Stimulated activated CD4-positive, alpha-beta T cell treated with anti-CD3 and anti-CD28 coated beads, Interleukin-2, amount 100 ng/mL, for 24 hours (primary cell): Measurements from ENCODE around the gene TMEM60.

Experiments used
- DNase-seq, 2 donors: peaks; one replicate each; pipeline ENCODE4 v3.0.0-alpha.2; 2020

TMEM60 gene

DNA sequence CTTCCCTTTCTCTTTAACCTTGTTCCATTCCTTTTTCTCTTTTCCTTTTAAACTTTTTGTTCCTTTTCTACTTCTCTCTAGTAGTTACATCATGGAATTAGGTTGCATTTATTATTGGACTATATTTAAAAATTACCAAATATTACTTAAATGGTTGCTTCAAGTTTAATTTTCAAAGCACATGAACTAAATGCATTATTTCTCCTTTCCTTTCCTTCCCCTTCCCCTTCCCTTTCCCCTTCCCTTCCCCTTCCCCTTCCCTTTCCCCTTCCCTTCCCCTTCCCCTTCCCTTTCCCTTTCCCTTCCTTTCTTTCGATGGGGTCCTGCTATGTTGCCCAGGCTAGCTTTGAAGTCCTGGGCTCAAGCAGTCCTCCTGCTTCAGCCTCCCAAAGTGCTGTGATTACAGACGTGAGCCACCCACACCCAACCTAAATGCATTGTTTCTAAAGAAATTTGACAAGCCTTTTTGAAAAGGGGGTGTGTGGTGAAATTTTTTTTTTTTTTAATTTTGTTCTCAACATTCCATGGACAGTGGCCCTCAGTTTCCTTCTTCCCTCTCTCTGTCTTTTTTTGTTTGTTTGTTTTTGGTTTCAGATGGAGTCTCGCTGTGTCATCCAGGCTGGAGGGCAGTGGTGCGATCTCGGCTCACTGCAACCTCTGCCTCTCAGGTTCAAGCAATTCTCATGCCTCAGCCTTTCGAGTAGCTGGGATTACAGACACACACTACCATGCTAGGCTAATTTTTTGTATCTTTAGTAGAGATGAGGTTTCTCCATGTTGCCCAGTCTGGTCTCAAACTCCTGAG lies 31.2 kb downstream of the TMEM60 start:
- DNase-seq = no peak

DNA sequence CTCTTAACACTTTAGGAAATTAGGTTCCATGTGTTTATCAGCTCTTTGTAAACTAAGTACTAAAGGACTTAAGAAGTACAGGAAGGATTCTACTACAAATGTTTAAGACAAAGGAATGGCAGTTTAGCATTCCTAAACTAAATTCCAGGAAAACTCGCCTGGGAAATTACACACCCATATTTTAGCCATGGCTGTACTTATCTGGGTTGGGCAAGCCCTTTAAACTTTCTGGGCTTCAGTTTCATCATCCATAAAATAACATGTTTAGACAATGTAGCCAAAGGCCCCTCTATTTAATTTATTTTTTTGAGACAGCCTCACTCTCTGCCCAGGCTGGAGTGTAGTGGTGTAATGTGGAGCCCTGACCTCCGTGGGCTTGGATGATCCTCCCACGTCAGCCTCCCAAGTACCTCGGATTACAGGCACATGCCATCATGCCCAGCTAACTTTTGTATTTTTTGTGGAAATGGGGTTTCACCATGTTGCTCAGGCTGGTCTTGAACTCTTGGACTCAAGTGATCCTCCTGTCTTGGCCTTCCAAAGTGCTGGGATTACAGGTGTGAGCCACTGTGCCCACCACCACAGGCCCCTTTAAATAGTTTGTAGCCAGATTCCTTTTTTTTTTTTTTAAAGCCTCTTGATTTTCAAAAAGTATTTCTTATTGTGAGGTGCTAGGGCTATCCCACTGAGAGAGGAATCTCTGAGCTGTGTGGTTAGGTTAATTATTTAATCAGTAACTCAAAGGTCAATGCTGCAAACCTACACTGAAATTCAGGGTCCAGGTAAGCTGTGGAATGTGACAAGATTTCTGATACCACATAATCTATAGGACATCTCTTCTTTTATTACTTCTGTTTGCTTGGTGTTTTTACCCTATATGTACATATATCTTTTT lies 32.1 kb downstream of the TMEM60 start:
- no peak for DNase-seq

DNA sequence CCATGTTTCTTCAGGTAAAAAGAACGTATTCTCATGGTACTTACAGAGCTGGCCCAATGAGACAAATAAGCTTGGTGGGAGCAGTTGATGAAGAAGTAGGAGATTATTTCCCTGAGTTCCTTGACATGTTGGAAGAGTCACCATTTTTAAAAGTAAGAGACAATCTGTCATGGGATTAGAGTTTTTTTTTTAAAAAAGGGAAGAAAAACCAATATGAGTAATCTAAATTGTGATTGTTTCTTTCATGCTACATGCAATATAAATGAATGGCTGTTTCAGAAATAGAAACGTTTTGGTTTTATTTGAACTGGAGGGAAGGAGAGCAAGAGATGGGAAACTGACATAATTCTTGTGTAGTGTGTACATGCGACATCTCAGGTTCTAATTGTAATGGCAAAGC lies 32.8 kb downstream of the TMEM60 start:
- no peak for DNase-seq

DNA sequence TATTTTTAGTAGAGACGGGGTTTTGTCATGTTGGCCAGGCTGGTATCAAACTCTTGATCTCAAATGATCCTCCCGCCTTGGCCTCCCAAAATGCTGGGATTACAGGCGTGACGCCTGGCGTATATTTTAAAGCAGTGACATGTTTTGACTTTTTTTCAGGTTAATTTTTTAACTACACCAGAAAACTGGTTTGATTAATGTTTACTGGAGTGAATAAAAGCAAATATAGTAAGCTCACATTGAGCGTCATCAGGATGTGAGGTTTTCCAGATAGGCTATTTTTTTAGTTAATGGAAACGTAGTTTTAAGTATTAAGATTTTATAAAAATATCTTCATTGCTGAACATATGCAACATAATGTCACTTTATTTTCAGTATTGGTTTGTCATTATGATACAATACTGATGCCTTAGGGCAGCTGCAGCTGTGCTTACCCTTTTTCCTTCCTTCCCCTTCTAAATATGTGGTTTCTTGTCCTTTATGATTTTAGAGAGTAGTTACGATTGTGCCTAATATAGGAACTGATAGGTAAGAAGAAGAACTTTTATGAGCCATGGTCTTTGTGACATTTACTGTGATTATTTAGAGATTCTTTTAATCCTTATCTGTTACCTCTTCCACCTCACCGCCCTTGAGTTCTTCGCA lies 37.3 kb downstream of the TMEM60 start:
- no peak for DNase-seq

DNA sequence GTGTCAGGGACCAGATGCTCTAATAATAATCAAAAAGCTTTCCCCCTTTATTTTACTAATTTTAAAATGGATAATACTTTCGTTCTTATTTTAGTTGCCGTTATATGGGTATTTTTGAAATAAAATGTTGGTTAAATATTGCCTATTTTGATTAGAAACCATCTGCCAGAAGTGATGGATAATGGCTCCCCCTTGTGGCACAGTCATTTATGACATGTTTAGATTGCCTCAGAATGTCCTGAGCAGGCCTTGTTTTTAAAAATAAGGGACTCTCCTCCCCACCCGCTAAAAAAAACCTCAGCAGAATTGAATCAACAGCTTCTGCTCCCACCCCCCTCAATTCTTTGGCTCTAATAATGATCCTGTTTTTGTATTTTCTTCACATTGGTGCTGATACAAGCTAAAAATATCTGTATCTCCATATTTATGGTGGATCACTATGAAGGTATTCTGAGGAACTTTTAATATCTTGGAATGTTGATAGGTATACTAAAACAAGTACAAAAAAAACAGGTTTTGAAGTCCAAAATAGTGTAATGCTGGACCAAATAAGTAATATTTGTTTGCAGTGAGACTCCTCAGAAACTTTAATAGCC lies 38.8 kb downstream of the TMEM60 start:
- peak; percentile 56 to 75 for DNase-seq

DNA sequence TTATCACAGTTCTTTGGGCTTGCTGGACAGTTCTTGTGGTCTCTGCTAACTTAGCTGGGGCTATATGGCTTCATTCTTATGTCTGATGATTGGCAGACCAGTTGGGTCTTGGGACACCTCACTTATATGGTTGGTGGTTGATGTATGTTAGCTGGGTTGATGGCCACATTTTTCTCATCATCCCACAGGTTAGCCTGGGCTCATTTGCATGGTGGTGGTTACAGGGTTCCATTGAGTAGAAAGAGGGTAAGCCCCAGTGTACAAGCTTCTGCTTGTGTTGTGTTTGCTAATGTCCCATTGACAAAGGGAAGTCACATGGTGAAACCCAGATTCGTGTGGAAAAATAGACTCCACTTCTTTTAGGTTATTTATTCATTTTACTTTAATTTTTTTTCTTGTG lies 40.6 kb downstream of the TMEM60 start:
- DNase-seq = no peak

DNA sequence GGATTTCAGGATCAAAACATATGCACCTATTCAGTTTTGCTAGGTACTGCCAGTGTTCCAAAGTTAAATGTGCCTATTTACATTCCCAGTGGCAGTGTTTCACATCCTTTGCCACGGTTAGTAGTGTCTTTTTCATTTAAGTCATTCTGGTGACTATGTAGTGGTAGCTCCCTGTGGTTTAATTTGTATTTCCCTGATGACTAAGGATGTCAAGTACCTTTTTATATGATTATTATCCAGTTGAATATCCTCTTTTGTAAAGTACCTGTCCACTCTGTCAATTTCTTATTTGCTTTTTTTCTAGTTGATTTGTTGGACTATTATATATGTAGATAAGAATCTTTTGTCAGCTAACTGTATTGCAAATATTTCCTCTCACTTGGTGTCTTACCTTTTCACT lies 45.1 kb downstream of the TMEM60 start:
- DNase-seq = no peak

DNA sequence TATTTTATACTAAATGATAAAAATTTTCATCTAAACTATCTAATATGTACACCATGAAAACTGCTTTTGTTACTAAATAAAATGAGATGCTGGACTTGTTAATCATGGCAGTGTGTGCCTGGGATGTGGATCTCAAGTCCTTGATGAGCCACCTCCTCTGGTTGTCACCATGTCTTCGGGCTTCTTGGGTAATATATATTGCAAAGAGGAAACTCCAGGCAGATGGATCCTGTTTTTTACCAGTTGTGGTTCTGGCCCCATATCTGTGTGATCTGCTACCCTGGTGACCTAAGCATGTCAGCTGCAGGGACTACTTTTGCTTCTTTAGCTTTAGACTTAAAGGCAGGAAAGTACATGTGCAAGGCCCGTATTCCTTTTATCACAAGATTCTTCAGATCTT lies 46.2 kb downstream of the TMEM60 start:
- no peak for DNase-seq

DNA sequence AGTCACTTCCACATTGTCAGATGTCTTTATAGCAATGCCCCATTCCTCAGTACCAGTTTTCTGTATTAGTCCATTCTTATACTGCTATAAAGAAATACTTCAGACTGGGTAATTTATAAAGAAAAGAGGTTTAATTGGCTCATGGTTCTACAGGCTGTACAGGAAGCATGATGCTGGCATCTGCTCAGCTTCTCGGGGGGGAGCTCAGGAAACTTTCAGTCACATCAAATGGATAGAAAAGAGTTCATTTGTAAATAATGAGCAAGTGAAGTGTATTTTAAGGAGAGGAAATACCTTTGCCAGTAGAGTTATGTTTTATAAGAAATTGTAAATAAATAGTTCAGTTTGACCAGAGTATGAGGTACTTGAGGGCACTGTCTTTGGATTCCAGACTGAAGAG lies 50.5 kb downstream of the TMEM60 start:
- no peak for DNase-seq

DNA sequence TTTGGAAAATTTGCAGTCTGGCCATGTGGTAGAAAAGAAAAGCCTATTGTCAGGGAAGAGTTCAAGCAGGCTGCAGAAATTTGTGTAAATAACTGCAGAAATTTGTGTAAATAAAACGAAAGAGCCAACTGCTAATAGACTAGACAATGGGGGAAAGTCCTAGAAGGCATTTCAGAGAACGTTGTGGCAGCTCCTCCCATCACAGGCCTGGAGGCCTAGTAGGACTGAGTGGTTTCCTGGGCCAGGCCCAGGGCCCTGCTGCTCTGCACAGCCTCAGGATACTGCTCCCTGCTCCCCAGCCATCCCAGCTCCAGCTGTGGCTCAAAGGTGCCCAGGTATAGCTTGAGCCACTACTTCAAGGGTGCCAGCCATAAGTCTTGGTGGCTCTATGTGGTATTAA lies 51.1 kb downstream of the TMEM60 start:
- no peak for DNase-seq

DNA sequence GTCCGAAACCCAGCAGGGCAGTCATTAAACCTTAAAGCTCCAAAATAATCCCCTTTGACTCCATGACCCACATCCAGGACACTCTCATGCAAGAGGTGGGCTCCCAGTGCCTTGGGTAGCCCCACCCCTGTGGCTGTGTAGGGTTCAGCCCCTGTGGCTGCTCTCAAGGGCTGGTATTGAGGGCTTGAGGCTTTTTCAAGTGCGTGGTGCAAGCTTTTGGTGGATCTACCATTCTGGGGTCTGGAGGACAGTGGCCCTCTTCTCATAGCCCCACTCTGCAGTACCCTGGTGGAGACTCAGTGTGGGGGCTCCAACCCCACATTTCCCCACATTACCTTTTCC lies 51.4 kb downstream of the TMEM60 start:
- DNase-seq = no peak

DNA sequence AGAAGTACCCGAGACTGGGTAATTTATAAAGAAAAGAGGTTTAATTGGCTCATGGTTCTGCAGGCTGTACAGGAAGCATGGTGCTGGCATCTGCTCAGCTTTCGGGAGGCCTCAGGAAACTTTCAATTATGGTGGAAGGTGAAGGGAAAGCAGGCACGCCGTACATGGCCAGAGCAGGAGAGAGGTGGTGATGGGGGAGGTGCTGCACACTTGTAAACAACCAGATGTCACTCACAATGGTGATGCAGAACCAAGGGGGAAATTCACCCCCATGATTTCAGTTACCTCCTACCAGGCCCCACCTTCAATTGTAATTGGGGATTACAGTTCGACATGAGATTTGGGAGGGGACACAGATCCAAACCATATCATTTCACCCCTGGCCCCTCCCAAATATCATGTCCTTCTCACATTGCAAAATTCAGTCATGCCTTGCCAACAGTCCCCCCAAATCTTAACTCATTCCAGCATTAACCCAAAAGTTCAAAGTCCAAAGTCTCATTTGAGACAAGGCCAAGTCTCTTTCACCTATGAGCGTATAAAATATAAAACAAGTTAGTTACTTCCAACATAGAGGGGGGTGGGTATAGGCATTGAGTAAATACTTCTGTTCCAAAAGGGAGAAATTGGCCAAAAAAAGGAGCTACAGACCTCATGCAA lies 51.9 kb downstream of the TMEM60 start:
- no peak for DNase-seq

DNA sequence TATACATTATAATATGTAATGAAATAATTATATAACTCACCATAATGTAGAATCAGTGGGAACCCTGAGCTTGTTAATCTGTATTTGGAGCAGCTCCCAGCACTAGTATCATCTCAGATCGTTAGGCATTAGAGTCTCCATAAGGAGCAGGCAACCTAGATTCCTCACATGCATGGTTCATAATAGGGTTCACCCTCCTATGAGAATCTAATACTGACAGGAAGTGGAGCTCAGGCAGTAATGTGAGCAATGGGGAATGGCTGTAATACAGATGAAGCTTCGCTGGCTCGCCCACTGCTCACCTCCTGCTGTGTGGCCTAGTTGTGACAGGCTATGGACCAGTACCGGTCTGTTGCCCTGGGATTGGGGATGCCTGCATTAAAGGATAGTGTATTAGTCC lies 52.5 kb downstream of the TMEM60 start:
- DNase-seq = no peak
